Measurements from ENCODE around the gene DIS3L2.
"Not testable (repeated sequence)": the region's sequence is repeated elsewhere in the genome, so short reads cannot be mapped to it uniquely, and the experiment has no call there.

Gene DIS3L2

DNA sequence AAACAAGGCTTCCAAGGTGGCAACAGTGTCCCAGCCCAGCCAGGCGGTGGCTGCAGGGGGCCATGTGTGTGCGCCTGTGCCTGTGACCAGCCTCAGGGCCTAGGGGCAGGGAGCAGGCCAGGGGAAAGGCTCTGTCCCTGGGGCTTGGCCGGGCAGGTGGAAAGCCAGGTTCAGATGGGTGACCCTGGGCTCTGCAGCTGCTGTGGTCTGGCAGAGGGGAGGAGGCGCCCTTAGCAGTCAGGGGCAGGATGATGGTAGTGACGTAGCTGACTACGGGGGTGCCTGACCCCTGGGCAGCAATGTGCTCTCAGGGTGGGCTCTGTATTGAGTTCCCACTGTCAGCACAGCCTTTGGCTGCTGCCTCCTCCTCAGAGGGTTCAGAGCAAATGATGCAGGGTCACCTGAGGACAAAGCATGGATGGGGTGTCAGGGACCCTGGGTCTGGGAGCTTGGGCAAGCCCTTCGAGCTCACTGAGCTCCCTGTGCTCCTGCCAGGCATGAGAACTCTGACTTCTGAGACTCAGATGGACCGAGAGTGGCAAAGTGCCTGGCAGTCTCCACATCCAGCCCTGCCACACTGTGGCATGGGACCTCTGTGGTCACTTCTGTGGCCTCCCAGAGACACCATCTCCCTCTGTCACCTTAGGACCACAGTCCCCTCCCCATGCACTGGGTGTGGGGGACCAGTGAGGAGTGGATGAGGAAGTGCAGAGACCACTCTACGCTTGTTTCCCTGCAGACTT, 360.5 kb downstream of the DIS3L2 start:
- DNase-seq (ENCODE audit: low spot score), result no peak

GRCh38 chr2:232322560-232323327, 361.2 kb downstream of the DIS3L2 start:
- DNase-seq (ENCODE audit: low spot score), result no peak

DNA sequence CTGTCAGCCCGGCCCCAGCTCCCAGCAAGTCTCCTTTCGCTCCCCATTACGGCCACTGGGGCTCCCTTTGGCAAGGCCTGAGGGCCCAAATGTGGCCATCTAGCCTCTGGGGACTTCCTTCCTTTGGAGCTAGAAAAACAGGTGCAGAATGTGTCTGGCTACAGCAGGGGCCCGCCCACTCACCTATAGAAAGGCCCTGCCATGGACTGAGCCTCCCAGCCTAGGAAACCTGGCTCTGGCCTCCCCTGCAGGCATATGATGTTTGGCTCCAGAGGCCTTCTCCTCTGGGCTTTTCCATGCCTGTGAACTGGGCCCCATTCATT, 361.8 kb downstream of the DIS3L2 start:
- DNase-seq (ENCODE audit: low spot score), result no peak

GRCh38 chr2:232323967-232324366, 362.5 kb downstream of the DIS3L2 start:
- DNase-seq (ENCODE audit: low spot score), result not testable (repeated sequence)

- no peak for DNase-seq (ENCODE audit: low spot score)
Measured at GRCh38 chr2:232324778-232325177, 363.3 kb downstream of the DIS3L2 start.

- peak; percentile 33 for DNase-seq (ENCODE audit: low spot score)
Measured at GRCh38 chr2:232325324-232326273, 364.1 kb downstream of the DIS3L2 start.

GRCh38 chr2:232326274-232327104, 365.0 kb downstream of the DIS3L2 start:
- DNase-seq (ENCODE audit: low spot score), result not testable (repeated sequence)

DNA sequence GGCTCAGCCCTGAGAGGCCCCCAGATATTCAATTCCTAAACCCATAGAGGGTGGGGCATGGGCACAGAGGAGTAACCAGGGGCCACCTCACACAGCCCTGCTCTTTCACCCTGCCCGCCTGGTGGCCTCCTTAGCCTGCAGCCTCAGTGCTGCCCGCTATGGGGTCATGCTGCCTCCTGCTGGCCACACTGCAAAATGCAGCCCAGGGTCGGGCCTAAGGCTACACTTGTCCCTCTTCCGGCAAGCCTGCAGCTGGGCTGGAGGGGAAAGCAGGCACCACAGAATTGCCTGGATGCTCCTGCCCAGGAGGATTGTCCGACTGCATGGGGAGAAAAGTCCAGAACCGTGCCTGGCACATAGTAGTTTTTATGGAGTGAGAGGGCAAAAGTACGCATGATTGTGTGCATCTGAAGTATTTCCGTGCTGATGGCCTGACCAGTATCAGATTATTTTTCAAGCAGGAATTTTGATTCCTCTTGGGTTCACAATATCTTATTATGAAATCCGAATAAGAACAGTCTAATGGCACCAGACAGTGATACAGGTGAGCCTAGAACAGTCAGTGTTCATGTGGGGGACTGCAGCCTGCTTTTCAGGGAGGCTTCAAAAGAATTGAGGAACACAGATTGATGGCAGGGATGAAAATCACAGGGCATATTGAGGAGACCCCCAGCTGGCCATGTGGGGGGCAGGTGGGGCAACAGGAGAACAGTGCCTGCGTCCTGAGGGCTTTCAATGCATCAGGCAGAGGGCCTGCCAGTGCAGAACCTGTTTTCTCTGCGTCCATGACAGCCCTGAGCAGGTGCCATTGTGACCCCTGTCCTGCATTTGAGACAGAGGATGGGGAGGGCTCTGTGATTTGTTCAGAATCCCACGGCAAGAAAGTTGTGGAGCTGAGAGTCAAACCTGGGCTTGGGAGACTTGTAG, 365.9 kb downstream of the DIS3L2 start:
- DNase-seq (ENCODE audit: low spot score), result peak; percentile 72

- DNase-seq (ENCODE audit: low spot score), result no peak
Measured at GRCh38 chr2:232328032-232328422, 366.5 kb downstream of the DIS3L2 start.

DNA sequence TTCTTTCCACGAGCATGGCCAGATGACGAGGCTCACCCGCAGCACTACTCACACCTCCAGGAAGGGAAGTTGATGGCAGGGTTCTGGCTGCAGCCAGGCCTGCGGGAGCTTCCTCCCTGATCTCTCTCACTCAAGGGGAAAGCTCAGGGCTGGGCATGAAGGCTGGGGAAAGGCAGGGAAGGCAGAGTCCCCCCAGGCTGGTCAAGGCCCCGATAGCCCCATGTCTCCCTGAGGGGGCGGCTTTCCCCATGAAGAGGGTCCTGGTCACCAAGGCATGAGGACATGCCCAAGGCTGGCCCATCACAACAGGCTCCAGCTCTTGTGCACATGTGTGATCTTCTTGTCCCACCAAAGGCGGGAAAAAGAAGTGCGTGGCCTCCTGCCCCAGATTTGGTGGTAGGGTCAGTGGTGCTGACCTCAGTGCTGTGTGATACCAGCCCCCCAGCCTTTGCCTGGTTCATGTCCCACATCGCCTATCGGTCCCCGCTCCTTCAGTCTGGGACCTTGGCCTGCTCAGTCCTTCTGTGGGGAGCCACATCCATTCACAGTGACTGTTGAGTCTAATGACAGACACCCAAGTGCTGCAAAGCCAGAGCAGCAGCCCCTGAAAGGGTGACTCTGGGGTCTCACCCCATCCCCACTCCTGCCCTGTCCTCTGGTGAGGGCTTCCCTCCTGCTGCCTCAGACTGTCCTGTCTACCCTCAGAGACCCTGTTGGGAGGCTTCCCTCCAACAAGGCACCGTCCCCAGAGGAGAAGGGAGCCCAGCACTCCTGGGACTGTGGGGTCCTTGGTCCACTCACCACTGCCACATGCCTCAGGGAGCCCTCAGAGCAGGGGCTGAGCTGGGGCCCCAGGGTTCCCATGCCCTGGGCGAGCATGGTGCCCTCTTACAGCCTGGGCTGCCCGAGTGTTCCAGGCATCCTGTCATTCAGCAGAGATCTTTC, 367.3 kb downstream of the DIS3L2 start:
- DNase-seq (ENCODE audit: low spot score), result no peak

GRCh38 chr2:232329716-232330067, 368.2 kb downstream of the DIS3L2 start:
- no peak for DNase-seq (ENCODE audit: low spot score)

DNA sequence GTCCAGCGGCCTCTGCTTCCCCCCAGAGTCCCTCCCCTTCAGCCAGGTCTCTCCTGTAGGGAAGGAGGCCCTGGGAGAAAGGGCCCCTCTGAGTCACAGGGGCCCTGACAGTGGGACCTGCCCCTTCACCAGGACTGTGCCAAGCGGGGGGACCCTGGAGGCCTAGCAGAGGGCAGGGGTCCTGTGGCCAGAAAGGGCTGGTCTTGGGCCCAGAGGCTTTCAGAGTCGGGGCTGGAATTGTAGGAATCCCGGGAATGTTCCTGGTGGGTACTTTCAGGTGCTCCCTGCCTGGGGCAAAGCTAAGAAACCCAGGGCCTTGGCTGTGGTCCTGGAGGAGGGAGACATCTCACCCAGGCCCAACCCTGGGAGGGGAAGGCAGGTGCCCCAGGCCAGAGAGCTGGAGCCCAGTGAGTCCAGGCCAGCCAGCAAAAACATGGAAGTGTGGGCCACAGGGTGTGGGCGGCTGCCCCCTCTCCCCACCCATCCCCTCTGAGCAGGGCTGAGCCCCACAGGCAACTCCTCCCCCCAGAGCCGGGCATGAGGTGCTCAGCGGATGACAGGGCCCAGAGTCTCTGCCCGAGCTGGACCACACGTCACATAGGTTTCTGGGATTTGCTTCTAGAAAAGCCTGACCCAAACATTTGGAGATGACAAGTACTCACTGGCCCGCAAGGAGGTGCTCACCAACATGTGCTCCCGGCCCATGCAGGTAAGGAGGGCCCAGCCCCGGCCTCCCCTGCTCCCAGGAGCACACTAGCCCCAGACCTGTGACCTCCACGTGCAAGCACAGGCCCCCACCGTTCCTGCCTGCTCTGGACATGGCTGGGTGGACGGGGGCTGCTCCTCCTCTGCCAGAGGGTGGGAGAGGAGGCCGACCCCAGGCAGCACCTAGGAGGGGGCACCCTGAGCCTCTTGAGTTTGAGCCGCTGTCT, 368.8 kb downstream of the DIS3L2 start:
- DNase-seq (ENCODE audit: low spot score), result no peak

- DNase-seq (ENCODE audit: low spot score), result not testable (repeated sequence)
Measured at GRCh38 chr2:232331061-232331460, 369.5 kb downstream of the DIS3L2 start.

- not testable (repeated sequence) for DNase-seq (ENCODE audit: low spot score)
Measured at GRCh38 chr2:232331641-232332040, 370.1 kb downstream of the DIS3L2 start.

- not testable (repeated sequence) for DNase-seq (ENCODE audit: low spot score)
Measured at GRCh38 chr2:232332244-232332939, 370.9 kb downstream of the DIS3L2 start.

DNA sequence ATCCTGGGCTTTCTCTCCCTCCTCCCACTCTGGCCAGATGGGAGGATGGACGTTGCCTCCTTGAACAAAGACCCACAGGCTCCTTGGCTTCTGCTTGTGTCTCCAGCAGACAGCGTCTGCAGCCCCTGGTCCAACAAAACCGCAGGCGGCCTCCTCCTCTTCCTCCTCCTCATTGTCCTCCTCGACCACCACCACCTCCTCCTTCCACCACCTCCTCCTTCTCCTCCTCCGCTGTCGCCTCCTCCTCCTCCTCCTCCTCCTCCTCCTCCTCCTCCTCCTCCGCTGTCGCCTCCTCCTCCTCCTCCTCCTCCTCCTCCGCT, 371.4 kb downstream of the DIS3L2 start:
- DNase-seq (ENCODE audit: low spot score), result no peak

- DNase-seq (ENCODE audit: low spot score), result no peak
Measured at GRCh38 chr2:232333361-232334135, 372.0 kb downstream of the DIS3L2 start.
